GM20000 (cell line): ENCODE measurements around the gene GASK1A.

Experiments
- DNase-seq: peaks from one replicate; pipeline ENCODE4 v3.0.0; 2012; ENCODE audit warnings: low spot score
- TF ChIP-seq, protein P1 (sequence below): IDR thresholded peaks from 2 replicates; pipeline ENCODE4 v1.5.1; 2012; ENCODE audit warnings: mild to moderate bottlenecking, control low read depth; ENCODE audit errors: extremely low read depth, missing control alignments

GASK1A gene

DNA sequence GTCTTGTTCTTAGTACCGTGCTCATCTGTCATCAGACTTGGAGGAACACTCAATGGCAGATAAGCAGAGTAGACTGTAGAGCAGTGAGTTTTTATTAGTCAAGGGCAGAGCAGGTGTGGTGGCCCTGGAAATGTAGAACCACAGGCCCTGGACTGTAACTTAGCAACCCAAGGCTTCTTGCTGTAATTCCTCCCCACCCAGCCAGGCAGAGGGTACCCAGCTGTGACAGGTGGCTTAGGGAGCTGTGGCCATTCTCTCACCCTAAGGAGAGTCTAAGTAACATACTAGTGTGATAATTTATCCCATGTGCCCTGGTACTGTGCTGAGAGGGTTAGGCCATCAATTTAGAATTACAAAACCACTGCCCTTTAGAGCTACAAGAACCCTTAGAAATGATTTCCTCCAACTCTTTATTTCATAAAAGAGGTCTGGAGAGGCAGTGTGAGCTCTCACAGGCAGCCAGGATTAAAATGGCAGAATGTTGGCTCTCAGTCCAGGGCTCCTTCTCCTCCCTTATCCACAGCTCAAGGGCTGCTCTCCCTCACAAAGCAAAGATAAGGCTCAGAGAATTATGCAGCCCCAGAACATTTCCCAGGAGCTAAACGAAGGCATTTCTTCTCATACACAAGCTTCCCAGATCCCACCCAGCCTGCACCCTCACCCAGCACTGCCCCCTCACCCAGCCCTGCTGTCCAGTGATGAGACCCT is 123.8 kb downstream of the GASK1A start:
- TF ChIP-seq, protein P1, sequence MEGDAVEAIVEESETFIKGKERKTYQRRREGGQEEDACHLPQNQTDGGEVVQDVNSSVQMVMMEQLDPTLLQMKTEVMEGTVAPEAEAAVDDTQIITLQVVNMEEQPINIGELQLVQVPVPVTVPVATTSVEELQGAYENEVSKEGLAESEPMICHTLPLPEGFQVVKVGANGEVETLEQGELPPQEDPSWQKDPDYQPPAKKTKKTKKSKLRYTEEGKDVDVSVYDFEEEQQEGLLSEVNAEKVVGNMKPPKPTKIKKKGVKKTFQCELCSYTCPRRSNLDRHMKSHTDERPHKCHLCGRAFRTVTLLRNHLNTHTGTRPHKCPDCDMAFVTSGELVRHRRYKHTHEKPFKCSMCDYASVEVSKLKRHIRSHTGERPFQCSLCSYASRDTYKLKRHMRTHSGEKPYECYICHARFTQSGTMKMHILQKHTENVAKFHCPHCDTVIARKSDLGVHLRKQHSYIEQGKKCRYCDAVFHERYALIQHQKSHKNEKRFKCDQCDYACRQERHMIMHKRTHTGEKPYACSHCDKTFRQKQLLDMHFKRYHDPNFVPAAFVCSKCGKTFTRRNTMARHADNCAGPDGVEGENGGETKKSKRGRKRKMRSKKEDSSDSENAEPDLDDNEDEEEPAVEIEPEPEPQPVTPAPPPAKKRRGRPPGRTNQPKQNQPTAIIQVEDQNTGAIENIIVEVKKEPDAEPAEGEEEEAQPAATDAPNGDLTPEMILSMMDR, result no peak
- no peak for DNase-seq

DNA sequence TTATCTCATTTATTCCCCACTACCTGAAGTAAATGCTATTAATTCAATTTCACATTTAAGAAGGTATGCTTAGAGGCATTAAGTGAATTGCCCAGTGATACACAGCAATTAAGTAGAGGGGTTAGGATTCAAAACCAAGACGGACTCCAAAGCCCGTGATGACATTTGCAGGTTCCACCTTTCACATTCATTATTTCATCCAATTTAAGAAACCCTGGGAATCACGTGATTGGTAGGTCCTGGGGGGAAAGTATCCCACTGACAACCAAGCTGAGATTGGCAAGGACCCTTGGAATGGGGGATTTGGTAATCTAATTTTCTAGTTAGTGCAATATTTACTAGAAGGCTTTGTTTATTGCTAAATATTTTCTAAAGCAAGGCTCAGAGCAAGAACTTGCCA is 124.9 kb downstream of the GASK1A start:
- no peak for DNase-seq
- TF ChIP-seq, protein P1, result no peak

DNA sequence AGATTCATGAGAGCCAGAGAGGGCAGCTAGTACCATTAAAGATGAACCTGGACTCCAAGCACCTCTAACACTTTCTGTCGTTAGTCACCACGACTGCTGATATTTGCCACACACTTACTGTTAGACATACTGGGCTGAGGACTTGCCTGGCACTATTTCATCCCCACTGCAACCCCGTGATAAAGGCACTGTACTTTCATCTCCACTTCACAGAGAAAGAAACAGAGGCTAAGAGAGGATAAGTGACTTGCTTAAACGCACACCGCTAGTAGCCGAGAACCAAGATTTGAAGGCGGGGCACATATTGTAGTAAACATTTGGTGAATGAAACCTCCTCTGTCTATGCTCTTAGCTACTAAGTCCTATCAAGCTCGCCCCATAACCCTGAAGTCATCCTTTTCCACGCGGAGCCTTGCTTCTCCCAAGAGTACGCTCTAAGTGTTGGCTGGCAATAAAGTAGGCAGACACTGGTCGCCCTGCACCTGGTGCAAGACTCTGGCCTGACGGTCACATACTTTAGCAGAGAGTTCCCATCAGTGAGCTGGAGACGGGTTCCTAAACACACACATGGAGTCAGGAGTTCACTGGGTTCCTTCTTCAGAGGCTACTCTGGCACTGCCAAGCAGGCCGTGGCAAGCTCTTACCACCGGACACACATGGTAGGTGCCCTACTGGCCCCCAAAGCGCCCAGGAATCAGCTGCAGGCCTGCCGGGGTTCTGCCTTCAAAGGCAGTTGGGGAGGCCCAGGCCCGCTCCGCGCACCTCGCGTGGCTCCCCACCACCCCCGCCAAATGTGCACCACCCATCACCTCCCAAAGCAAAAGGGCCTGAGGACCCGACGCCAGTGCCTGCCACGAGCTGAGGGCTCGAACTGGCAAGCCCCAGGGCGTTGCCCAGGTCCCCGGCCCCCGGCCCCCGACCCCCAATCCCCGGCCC is 125.8 kb downstream of the GASK1A start:
- no peak for DNase-seq
- TF ChIP-seq, protein P1, result no peak

DNA sequence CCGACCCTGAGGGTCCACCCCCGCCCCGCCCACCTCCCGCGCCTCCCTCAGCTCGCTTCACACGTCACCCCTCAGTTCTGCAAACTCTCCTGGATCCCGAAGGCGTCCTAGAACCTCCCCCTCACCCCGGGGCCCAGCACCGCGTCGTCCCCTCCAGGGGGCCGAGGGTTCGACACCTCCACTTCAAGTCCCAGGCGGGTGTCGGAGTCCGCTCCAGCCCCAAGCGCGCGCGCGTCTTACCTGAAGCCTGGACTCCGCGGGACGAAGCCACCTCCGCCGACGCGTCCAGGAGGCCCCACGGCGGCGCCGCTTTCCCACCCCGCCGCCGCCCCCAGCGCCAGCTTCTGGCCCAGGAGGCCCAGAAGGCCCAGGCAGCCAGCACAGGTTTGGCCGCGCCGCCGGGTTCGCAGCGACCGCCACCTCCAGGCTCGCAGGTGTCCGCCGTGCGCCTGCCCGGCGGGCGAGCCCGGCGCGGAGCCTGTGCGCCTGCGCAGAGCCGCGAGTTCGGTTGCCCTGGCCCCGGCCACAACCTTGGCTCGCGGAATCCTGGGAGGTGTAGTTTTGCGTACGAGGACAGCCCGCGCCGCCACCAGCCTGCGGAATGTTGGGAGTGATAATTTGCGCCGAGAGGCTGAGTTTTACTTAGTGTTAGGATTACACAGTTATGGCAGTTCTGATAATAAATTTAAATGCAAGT is 126.6 kb downstream of the GASK1A start, which contains the start of gene POMGNT2:
TSS of gene POMGNT2 (minus strand) at position 484 of the 697 bp plus-strand sequence. CDS start 24,648 bp downstream, outside the sequence.
- DNase-seq, result peak; percentile 92
- TF ChIP-seq, protein P1, result no peak

DNA sequence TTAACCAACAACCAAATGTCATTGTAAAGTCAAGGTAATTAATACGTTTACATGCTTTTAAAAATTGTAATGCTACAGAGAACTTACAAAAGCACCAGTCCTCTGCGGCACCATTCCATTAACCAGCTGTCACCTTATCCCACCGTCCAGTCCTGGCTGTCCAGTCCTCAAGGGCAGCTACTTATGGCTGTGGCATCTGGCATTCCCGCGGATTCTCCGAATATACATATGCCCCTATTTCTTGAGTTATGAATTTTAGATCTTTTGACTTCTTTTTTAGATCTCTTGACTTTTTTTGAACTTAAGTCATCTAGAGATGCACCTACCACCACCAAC is 127.2 kb downstream of the GASK1A start:
- no peak for DNase-seq
- TF ChIP-seq, protein P1, result no peak
